A549 treated with RU486 at 1 μM for 4 hours (cell line): ENCODE measurements around the gene RAB34. TPM values are rescaled to one million over a fixed set of nuclear protein-coding genes. Genes with fewer than 3 reads are reported as not detected.

Experiments
- total RNA-seq: library from RNA; stranded (reverse); fragments of 200-300 nt; extraction: Qiagen RNA extraction; gene quantifications from 5 replicates; pipeline ENCODE4 v1.2.3, GENCODE V29; 2022; ENCODE audit warnings: low read depth

Gene RAB34, protein sequence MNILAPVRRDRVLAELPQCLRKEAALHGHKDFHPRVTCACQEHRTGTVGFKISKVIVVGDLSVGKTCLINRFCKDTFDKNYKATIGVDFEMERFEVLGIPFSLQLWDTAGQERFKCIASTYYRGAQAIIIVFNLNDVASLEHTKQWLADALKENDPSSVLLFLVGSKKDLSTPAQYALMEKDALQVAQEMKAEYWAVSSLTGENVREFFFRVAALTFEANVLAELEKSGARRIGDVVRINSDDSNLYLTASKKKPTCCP
- total RNA-seq, result 220 to 279 TPM (median 265 TPM) in 5 replicates

GRCh38 chr17:28717578-28718332, at the start of gene RAB34:
Gene RAB34 (minus strand): TSS chr17:28717868. CDS start chr17:28717266, 602 bp downstream.

DNA sequence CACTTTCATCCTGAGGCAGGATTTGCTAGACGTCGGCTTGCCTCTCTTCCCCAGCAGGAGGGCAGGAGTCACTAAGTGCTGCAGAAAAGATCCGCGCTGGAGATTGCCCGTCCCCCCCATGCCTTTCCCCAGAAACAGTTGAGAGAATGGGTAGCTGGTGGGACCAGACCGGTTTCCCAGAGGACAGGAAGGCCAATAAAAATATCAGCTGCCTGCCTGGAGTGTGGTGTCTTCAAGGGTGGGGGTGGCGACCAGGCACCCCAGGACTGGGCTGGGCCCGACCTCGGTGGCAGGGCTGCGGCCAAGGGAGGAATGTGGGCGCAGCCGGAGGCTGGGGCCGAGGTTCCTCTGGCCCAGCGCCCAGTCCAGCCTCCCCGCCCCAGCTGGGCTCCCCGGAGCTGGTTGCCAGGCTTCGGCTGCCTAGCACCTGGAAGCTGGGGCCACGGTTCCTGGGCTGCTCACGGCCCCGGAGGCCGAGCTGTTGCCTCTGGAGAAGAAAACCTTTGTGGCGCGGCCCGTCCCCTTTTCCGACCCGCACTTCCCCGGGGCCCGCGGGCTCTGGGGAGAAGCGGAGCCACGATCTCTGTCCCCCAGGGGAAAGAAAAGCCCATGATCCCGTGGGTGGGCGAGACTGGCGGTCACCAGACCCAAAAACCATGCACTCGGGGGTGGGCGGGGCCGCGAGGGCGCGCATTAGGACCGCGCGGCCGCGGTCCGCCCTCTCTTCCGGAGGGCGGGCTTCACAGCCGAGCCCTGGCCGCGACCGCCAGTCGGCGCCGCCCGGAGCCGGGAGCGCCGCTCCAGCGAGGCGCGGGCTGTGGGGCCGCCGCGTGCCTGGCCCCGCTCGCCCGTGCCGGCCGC, 25.8 kb upstream of the RAB34 start, which contains the start of gene TRAF4:
TRAF4 (plus strand) TSS at position 769 of the 861 bp plus-strand sequence. CDS start 102 bp downstream, outside the sequence.

DNA sequence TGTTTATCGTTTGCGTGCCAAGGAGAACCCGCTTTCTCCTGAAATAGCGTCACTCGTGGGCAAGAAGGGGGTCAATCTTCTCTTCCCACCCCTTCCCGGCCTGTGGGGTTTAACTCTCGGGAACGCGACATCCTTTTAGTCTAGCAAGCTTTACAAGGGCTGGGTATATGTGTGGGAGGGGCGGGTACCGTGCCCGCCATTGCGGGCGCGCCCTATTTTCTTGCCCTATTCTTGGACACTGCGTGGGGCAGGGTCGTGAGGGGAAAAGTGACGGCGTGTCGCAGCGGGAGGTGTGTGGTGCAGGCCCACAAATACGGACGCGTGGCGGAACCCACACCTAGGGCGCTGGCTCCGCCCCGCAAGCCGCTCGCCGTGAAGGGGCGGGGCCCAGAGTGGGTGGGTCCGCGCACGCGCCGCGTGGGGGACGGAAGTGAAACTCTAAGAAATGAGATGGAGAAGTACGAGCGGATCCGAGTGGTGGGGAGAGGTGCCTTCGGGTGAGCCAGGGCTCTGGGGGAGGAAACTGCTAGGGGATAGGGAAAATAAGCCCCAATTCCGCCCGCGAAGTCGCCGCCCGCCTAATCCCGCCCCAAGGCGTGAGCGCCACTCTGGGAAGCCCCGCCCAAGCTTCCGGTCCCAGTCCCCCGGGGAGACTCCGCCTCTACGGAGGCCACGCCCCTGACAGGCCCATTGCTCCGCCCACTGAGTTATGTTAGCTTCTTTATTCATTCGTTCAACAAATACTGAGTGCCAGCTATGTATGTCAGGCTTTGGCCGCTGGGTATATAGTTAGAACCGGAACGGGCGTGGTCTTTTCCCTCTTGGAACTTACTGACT, 10.9 kb upstream of the RAB34 start, which contains the start of gene NEK8:
NEK8 (plus strand) TSS at position 425 of the 837 bp plus-strand sequence; CDS start at position 451, 26 bp downstream.

GRCh38 chr17:28726226-28726626, 8.6 kb upstream of the RAB34 start, which contains the start of gene TLCD1:
Gene TLCD1 (minus strand): TSS chr17:28726233. CDS start chr17:28726097, 136 bp downstream.

DNA sequence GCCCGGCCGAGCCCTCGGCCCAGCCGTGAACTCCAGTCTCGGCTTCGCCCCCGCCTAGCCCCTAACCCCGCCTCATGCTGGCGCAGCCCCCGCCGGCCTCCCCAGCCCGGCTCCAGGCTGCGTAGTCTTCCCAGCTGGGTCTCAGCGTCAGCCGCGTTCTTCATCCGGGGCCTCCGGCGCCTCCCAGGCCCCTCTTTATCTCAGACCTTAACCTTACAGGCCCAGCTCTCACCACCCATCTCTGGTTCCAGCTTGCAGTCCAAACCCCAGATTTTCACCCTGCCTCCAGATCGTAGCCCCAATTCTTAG, 6.0 kb downstream of the RAB34 start, which contains the start of gene PROCA1:
PROCA1 (minus strand) TSS at position 166 of the 309 bp plus-strand sequence. CDS start 228 bp downstream, outside the sequence.

Other genes starting within 250 kb of the RAB34 start
- gene SLC13A2, start 244.2 kb downstream of the RAB34 start, total RNA-seq, result 0.10 to 0.18 TPM (median 0.14 TPM) in 4 of 5 replicates, not detected in the other
- not detected in 5 replicates for gene FOXN1, start 211.5 kb downstream of the RAB34 start, total RNA-seq
- gene UNC119, start 165.2 kb downstream of the RAB34 start, total RNA-seq, result 25.1 to 32.6 TPM (median 29.0 TPM) in 5 replicates
- 55.8 to 58.4 TPM (median 56.6 TPM) in 5 replicates for gene PIGS, start 146.3 kb downstream of the RAB34 start, total RNA-seq
- gene ALDOC, start 141.0 kb downstream of the RAB34 start, total RNA-seq, result 1.3 to 2.3 TPM (median 1.8 TPM) in 5 replicates
- gene SPAG5, start 118.8 kb downstream of the RAB34 start, total RNA-seq, result 72.4 to 90.1 TPM (median 77.8 TPM) in 5 replicates
- 2.2 to 4.9 TPM (median 4.2 TPM) in 5 replicates for gene RSKR, start 103.7 kb downstream of the RAB34 start, total RNA-seq
- 56.4 to 74.1 TPM (median 58.8 TPM) in 5 replicates for gene BLTP2, start 72.7 kb downstream of the RAB34 start, total RNA-seq
- 79.5 to 87.0 TPM (median 84.5 TPM) in 5 replicates for gene SDF2, start 56.0 kb downstream of the RAB34 start, total RNA-seq
- gene SUPT6H, start 55.7 kb downstream of the RAB34 start, total RNA-seq, result 69.2 to 74.1 TPM (median 72.2 TPM) in 5 replicates
- 1.2 to 2.3 TPM (median 1.5 TPM) in 5 replicates for gene PROCA1, start 6.0 kb downstream of the RAB34 start, total RNA-seq
- 1,999 to 2,848 TPM (median 2,238 TPM) in 5 replicates for gene RPL23A, start 2.1 kb upstream of the RAB34 start, total RNA-seq
- gene TLCD1, start 8.4 kb upstream of the RAB34 start, total RNA-seq, result 36.2 to 53.8 TPM (median 48.3 TPM) in 5 replicates
- gene NEK8, start 10.9 kb upstream of the RAB34 start, total RNA-seq, result 3.8 to 4.7 TPM (median 4.5 TPM) in 5 replicates
- 51.5 to 88.4 TPM (median 76.8 TPM) in 5 replicates for gene TRAF4, start 26.1 kb upstream of the RAB34 start, total RNA-seq
- 19.0 to 23.3 TPM (median 21.9 TPM) in 5 replicates for gene FAM222B, start 124.9 kb upstream of the RAB34 start, total RNA-seq
- 70.2 to 92.5 TPM (median 85.9 TPM) in 5 replicates for gene ERAL1, start 137.1 kb upstream of the RAB34 start, total RNA-seq
- 67.2 to 83.8 TPM (median 77.4 TPM) in 5 replicates for gene FLOT2, start 179.9 kb upstream of the RAB34 start, total RNA-seq
- gene DHRS13, start 185.2 kb upstream of the RAB34 start, total RNA-seq, result 4.2 to 5.6 TPM (median 5.4 TPM) in 5 replicates
- gene PHF12, start 233.7 kb upstream of the RAB34 start, total RNA-seq, result 29.2 to 40.1 TPM (median 35.2 TPM) in 5 replicates